H1 (cell line): ENCODE data around the gene VSTM2B. TPM values are rescaled to one million over a fixed set of nuclear protein-coding genes. Genes with fewer than 3 reads are reported as not detected.

Source experiments
- CTCF ChIA-PET: fragments of 300-600 bp; sonication (Branson Sonifier 250); formaldehyde crosslinking; loops from one replicate; lab custom pipeline; 2021; ENCODE audit not compliant: partially characterized antibody; lab: Charles Lee
- POLR2A ChIA-PET: fragments of 300-600 bp; sonication (Branson Sonifier 250); formaldehyde crosslinking; loops from one replicate; lab custom pipeline; 2021; ENCODE audit warnings: inconsistent platforms; ENCODE audit not compliant: partially characterized antibody; lab: Charles Lee
- DNase-seq, 2 experiments: peaks; one replicate each; pipeline versions ENCODE4 v3.0.0 to v3.0.0-alpha.2; 2010 to 2022; ENCODE audit warnings: low spot score in 2 of 2, low read depth in 1 of 2, mixed read lengths in 1 of 2
- FAIRE-seq: peaks from 2 replicates; lab custom pipeline; 2011; peaks lifted over from hg19 to GRCh38; lab: Jason Lieb, UNC
- H2AFZ ChIP-seq: 2 replicates; pipeline ENCODE4 v1.8.1; 2012; ENCODE audit warnings: low read length, inconsistent platforms
- H2AK5ac ChIP-seq: 2 replicates; pipeline ENCODE4 v1.6.1; 2013; ENCODE audit warnings: low read depth, low read length
- H2BK120ac ChIP-seq: replicated peaks from 2 replicates; pipeline ENCODE3; 2013; ENCODE audit warnings: low read depth, low read length, inconsistent platforms
- H2BK12ac ChIP-seq: 2 replicates; pipeline ENCODE4 v1.6.1; 2013; ENCODE audit warnings: low read depth, low read length
- H2BK15ac ChIP-seq: 2 replicates; pipeline ENCODE4 v1.6.1; 2013; ENCODE audit warnings: low read length
- H2BK20ac ChIP-seq: 2 replicates; pipeline ENCODE4 v1.6.1; 2013; ENCODE audit warnings: low read length
- H2BK5ac ChIP-seq: 2 replicates; pipeline ENCODE4 v1.6.1; 2013; ENCODE audit warnings: low read depth, low read length
- H3K14ac ChIP-seq: 2 replicates; pipeline ENCODE4 v1.6.1; 2013; ENCODE audit warnings: inconsistent platforms; ENCODE audit not compliant: insufficient read length
- H3K18ac ChIP-seq: 2 replicates; pipeline ENCODE4 v1.6.1; 2013; ENCODE audit warnings: low read length; ENCODE audit errors: extremely low read depth
- H3K23ac ChIP-seq: 2 replicates; pipeline ENCODE4 v1.6.1; 2013; ENCODE audit warnings: inconsistent platforms; ENCODE audit not compliant: insufficient read length
- H3K23me2 ChIP-seq: 2 replicates; pipeline ENCODE4 v1.6.1; 2013; ENCODE audit warnings: low read depth, low read length
- H3K27ac ChIP-seq: 2 replicates; pipeline ENCODE4 v1.6.1; 2011; ENCODE audit warnings: low read depth, low read length, inconsistent platforms
- H3K27me3 ChIP-seq, 4 experiments: replicated peaks in 1 of 4; 1 replicate in 1 of 4; 2 replicates in 3 of 4; pipeline versions ENCODE4 v1.6.1 to v1.8.1; 2011 to 2013; ENCODE audit warnings: low read length in 3 of 4, mild to moderate bottlenecking in 3 of 4, inconsistent platforms in 2 of 4, mixed read lengths in 2 of 4, moderate library complexity in 1 of 4; ENCODE audit not compliant: control insufficient read depth in 3 of 4, insufficient read depth in 3 of 4; ENCODE audit errors: extremely low read depth in 1 of 4
- H3K36me3 ChIP-seq, 4 experiments: 2 replicates each; pipeline versions ENCODE4 v1.6.1 to v1.8.1; 2011 to 2013; ENCODE audit warnings: mild to moderate bottlenecking in 4 of 4, low read length in 3 of 4, moderate library complexity in 2 of 4, control low read depth in 1 of 4, inconsistent platforms in 1 of 4; ENCODE audit not compliant: insufficient read depth in 4 of 4, control insufficient read depth in 2 of 4
- H3K4ac ChIP-seq: replicated peaks from 2 replicates; pipeline ENCODE3; 2013; ENCODE audit warnings: low read length, low read depth, mixed read lengths, inconsistent platforms; ENCODE audit not compliant: insufficient read length
- H3K4me1 ChIP-seq, 4 experiments: replicated peaks in 1 of 4; 1 replicate in 1 of 4; 2 replicates in 3 of 4; pipeline versions ENCODE4 v1.6.1 to v1.8.1; 2011 to 2013; ENCODE audit warnings: low read length in 3 of 4, inconsistent platforms in 2 of 4, mixed read lengths in 1 of 4; ENCODE audit not compliant: insufficient read depth in 4 of 4, control insufficient read depth in 3 of 4
- H3K4me2 ChIP-seq, 2 experiments: 2 replicates each; pipeline versions ENCODE4 v1.6.1 to v1.8.1; 2011 to 2013; ENCODE audit warnings: low read depth in 2 of 2, low read length in 2 of 2, control low read depth in 1 of 2, inconsistent platforms in 1 of 2, mild to moderate bottlenecking in 1 of 2; ENCODE audit not compliant: insufficient read depth in 1 of 2
- H3K4me3 ChIP-seq, 4 experiments: fragments of 200-600, 300-600 bp in 1 of 4; sonication (generic), shearing (Covaris generic), sonication (Bioruptor Twin) in 1 of 4; 2 replicates each; pipeline versions ENCODE4 v1.5.1 to v1.8.1; 2011 to 2016; ENCODE audit warnings: low read length in 4 of 4, low read depth in 3 of 4, control low read depth in 2 of 4, inconsistent platforms in 2 of 4, mild to moderate bottlenecking in 2 of 4, mixed read lengths in 1 of 4, moderate library complexity in 1 of 4; ENCODE audit not compliant: insufficient read depth in 2 of 4; ENCODE audit errors: extremely low read depth in 1 of 4
- H3K56ac ChIP-seq: replicated peaks from 2 replicates; pipeline ENCODE3; 2013; ENCODE audit warnings: low read depth, mild to moderate bottlenecking, mixed read lengths, low read length, inconsistent platforms; ENCODE audit not compliant: insufficient read length
- H3K79me1 ChIP-seq: 2 replicates; pipeline ENCODE4 v1.6.1; 2013; ENCODE audit warnings: low read depth, low read length, control low read depth
- H3K79me2 ChIP-seq, 2 experiments: 2 replicates each; pipeline versions ENCODE4 v1.6.1 to v1.8.1; 2012 to 2013; ENCODE audit warnings: low read length in 2 of 2, mild to moderate bottlenecking in 2 of 2, inconsistent platforms in 1 of 2; ENCODE audit not compliant: insufficient read depth in 2 of 2, control insufficient read depth in 1 of 2
- H3K9ac ChIP-seq, 4 experiments: replicated peaks in 1 of 4; 1 replicate in 1 of 4; 2 replicates in 3 of 4; pipeline versions ENCODE4 v1.6.1 to v1.8.1; 2011 to 2013; ENCODE audit warnings: low read depth in 3 of 4, low read length in 3 of 4, control low read depth in 2 of 4, mild to moderate bottlenecking in 2 of 4, moderate library complexity in 2 of 4, inconsistent platforms in 1 of 4; ENCODE audit errors: extremely low read depth in 1 of 4
- H3K9me3 ChIP-seq, 2 experiments: 2 replicates each; pipeline versions ENCODE4 v1.6.1 to v1.8.1; 2012 to 2013; ENCODE audit warnings: mild to moderate bottlenecking in 2 of 2, moderate library complexity in 2 of 2, control low read depth in 1 of 2, inconsistent platforms in 1 of 2, low read depth in 1 of 2, low read length in 1 of 2, mixed read lengths in 1 of 2; ENCODE audit not compliant: insufficient read depth in 2 of 2
- H4K20me1 ChIP-seq, 2 experiments: replicated peaks in 1 of 2; 2 replicates each; pipeline versions ENCODE3 to v1.8.1; 2011 to 2013; ENCODE audit warnings: inconsistent platforms in 2 of 2, low read length in 2 of 2, mild to moderate bottlenecking in 1 of 2; ENCODE audit not compliant: insufficient read depth in 2 of 2, control insufficient read depth in 1 of 2
- H4K5ac ChIP-seq: 2 replicates; pipeline ENCODE4 v1.6.1; 2013; ENCODE audit warnings: low read length, low read depth, mixed read lengths, inconsistent platforms; ENCODE audit not compliant: insufficient read length
- H4K8ac ChIP-seq: 2 replicates; pipeline ENCODE4 v1.8.0; 2013; ENCODE audit warnings: mild to moderate bottlenecking, moderate library complexity, low read length, inconsistent platforms; ENCODE audit not compliant: insufficient read depth; ENCODE audit errors: extremely low read depth
- H4K91ac ChIP-seq: replicated peaks from 2 replicates; pipeline ENCODE3; 2013; ENCODE audit warnings: low read length, mixed read lengths, inconsistent platforms; ENCODE audit not compliant: insufficient read length
- CHD1 ChIP-seq: IDR thresholded peaks from 2 replicates; pipeline ENCODE4 v1.6.1; 2012; ENCODE audit warnings: low read depth, low read length, improper control_type of control experiment
- CTCF ChIP-seq, 3 experiments: IDR thresholded peaks; 1 replicate in 2 of 3; 2 replicates in 1 of 3; pipeline versions ENCODE4 v1.5.1 to v1.6.1; 2011; ENCODE audit warnings: low read length in 3 of 3, mild to moderate bottlenecking in 3 of 3, inconsistent platforms in 2 of 3, low read depth in 1 of 3, moderate library complexity in 1 of 3; ENCODE audit not compliant: insufficient read depth in 1 of 3; ENCODE audit errors: control extremely low read depth in 1 of 3
- SP1 ChIP-seq: IDR thresholded peaks from 2 replicates; pipeline ENCODE4 v1.6.1; 2011; ENCODE audit warnings: low read depth, low read length
- SUZ12 ChIP-seq: fragments of 200-600 bp; sonication (generic); IDR thresholded peaks from 2 replicates; pipeline ENCODE4 v1.6.1; 2012; ENCODE audit warnings: mild to moderate bottlenecking, inconsistent platforms, low read length, moderate library complexity, mixed read lengths
- TAF7 ChIP-seq: optimal IDR thresholded peaks from 2 replicates; pipeline ENCODE3; 2011; ENCODE audit warnings: low read depth, mild to moderate bottlenecking, inconsistent platforms, low read length, moderate library complexity, borderline replicate concordance
- YY1 ChIP-seq: IDR thresholded peaks from 2 replicates; pipeline ENCODE4 v1.6.1; 2011; ENCODE audit warnings: low read depth, mild to moderate bottlenecking, low read length
- WGBS, 2 experiments: shearing (Covaris generic) in 1 of 2; methylation state at CpG; one replicate each; pipeline versions ENCODE4 v1.1.6 to v1.1.7; 2013 to 2015; ENCODE audit warnings: low lambda C conversion rate in 2 of 2, mixed read lengths in 2 of 2, inconsistent platforms in 1 of 2, low coverage in 1 of 2, missing lambda C conversion rate in 1 of 2; ENCODE audit not compliant: insufficient replicate concordance in 2 of 2, insufficient coverage in 1 of 2, insufficient read length in 1 of 2; ENCODE audit errors: extremely low coverage in 1 of 2, missing lambda C conversion rate in 1 of 2; 5-methylcytosine and 5-hydroxymethylcytosine counted together
- polyA plus RNA-seq, 7 experiments: library from polyadenylated mRNA; depleted of rRNA in 3 of 7; stranded (reverse) in 5 of 7; unstranded in 2 of 7; fragments of >200 nt in 5 of 7; fragments of 200-250 nt in 2 of 7; gene quantifications; 1 replicate in 5 of 7; 2 replicates in 1 of 7; 4 replicates in 1 of 7; pipeline versions ENCODE4 v1.2.1 to v1.2.3, GENCODE V29; 2011 to 2013; ENCODE audit warnings: missing spikeins in 2 of 7, mixed read lengths in 2 of 7
- total RNA-seq: library from RNA; stranded (reverse); fragmentation: NEBNext Ultra II Directional; extraction: Animal tissue kit (Norgen Biotek cat#: 25700); gene quantifications from 2 replicates; pipeline ENCODE4 v1.2.1, GENCODE V29; 2021
- TF ChIP-seq, protein P1 (sequence below): IDR thresholded peaks from 2 replicates; pipeline ENCODE4 v1.6.1; 2012; ENCODE audit warnings: inconsistent platforms

VSTM2B gene
- total and polyA plus RNA-seq, 2 of the 8 experiments (the other 6 are each of a cell fraction or from before 2014, with no cell fraction given) = 0.82 to 1.5 TPM

DNA sequence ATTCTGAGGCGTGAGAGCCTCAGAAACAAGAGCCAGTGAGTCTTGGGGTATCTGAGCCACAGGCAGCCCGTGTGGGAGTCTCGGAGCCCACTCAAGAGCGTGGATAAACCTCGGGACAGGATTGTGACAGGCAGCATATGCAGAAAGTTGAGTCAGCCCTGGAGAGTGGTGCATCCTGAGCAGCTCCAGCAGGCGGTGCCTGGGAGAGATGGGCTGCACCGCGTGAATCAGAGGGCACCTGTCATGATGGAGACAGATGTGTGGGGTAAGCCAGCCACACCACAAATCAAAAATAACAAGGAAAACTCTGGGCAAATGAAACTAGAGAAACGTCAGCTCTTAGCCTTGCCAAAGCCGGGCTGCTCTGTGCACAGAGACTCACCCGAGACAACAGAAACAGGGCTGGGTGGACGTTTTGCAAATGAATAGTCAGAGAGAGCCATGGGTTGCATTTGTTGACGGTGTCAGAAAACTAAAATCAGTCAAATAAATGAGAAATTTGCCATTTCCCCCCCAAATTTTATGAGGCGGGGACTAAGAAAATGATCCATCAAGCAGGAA, 50.3 kb downstream of the VSTM2B start:
- no peak overlapping the region for H2BK12ac ChIP-seq
- H2BK20ac ChIP-seq = no peak overlapping the region
- H3K9me3 ChIP-seq = no peaks in the 10 kb centered on the region
- no peak overlapping the region for H3K4me3 ChIP-seq
- peak overlapping the region; percentile 9 to 26; a peak in 1 of 4 replicates for H3K4me2 ChIP-seq
- H4K20me1 ChIP-seq = no peaks in the 10 kb centered on the region
- no peak overlapping the region for H2BK120ac ChIP-seq
- H2BK15ac ChIP-seq = no peak overlapping the region
- ChIA-PET POLR2A (no interaction called here), CTCF (interaction anchor here (0.7 to 1.7 kb wide), 9 partner anchors 8 to 141 kb away, joined by 3 to 7 read pairs (median 4); no protein-coding TSS in a partner anchor)
- no peak overlapping the region for H3K23ac ChIP-seq
- H3K4me1 ChIP-seq = peaks cover 2 to 6% (median 4%) of the 10 kb centered on the region in 4 experiments; a peak in 4 of 7 replicates
- H3K79me2 ChIP-seq = no peaks in the 10 kb centered on the region
- no peak for TF ChIP-seq SP1
- TF ChIP-seq, protein P1, sequence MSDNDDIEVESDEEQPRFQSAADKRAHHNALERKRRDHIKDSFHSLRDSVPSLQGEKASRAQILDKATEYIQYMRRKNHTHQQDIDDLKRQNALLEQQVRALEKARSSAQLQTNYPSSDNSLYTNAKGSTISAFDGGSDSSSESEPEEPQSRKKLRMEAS = no peak
- no peak for TF ChIP-seq TAF7
- peak in 2 of 3 experiments; percentile 20 to 25; a peak in 2 of 4 replicates for TF ChIP-seq CTCF (IDR thresholded peaks at IDR 0.05; ENCODE audit: control extremely low read depth in 1 of 3, insufficient read depth in 1 of 3, low read depth in 1 of 3, low read length in 3 of 3)
- TF ChIP-seq SUZ12 = no peak
- no peak for TF ChIP-seq YY1
- no peak for TF ChIP-seq CHD1
- H3K56ac ChIP-seq = no peak overlapping the region
- H3K36me3 ChIP-seq = no peaks in the 10 kb centered on the region
- H2BK5ac ChIP-seq = no peak overlapping the region
- FAIRE-seq (no peak), DNase-seq (no peak)
- H3K4ac ChIP-seq = no peak overlapping the region
- H3K14ac ChIP-seq = no peak overlapping the region
- H4K91ac ChIP-seq = no peak overlapping the region
- H3K9ac ChIP-seq = no peak overlapping the region
- no peak overlapping the region for H3K18ac ChIP-seq
- no peak overlapping the region for H3K27ac ChIP-seq
- H3K23me2 ChIP-seq = no peaks in the 10 kb centered on the region
- WGBS, 2 experiments = 55% methylated on average over 14 of the region's 14 CpGs; no CpG with 5 or more reads in 1 of the 2 experiments
- peaks cover 0 to 3% (median 1%) of the 10 kb centered on the region in 4 experiments; a peak in 3 of 7 replicates for H3K27me3 ChIP-seq
- H2AFZ ChIP-seq = 0 out of 2 replicates have a peak overlapping the region, but pooled peaks have one; percentile 21
- no peak overlapping the region for H4K5ac ChIP-seq
- H4K8ac ChIP-seq = peak overlapping the region; percentile 71; the same call in 1 of the 2 replicates
- no peak overlapping the region for H2AK5ac ChIP-seq
- no peaks in the 10 kb centered on the region for H3K79me1 ChIP-seq
